ENCODE measurements around the gene SLIT3.

DNA sequence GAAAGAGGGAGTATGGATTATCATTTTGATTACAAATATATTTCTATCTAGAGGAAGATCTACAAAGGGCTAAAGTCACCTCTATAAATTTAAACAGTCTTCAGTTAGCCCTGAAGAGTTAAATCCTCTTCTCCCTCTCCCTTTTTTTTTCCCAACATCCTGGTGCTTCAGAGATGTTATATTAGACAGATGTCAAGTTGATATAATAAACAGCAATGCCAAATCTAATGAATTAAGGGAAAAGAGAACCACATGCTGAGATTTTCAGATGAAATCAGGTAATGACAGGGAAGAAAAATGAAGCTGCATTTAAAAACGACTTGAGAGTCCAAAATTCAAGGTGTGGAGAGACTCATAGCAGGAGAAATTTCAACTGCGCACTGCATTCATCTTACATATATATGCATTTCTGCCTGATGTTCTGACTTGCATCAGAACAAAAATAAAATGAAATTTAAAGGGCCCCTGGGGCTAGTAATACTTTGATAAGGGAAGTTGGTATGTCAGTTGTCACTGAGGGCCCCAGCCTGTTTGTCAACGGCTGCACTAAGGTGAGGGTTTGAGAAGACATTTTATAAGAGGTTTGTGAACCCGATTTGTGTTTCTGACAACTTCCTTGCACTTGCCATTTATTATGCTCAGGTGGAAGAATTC, 382.9 kb downstream of the SLIT3 start:
- TF ChIP-seq ZNF214 (tag by site-specific recombination; IDR thresholded peaks at IDR 0.05; ENCODE audit: borderline replicate concordance) (no peak), ZNF529 (tag by site-specific recombination; IDR thresholded peaks at IDR 0.05; ENCODE audit: insufficient replicate concordance) (no peak), SCRT1 (tag by site-specific recombination; IDR thresholded peaks at IDR 0.05; ENCODE audit: borderline replicate concordance) (no peak), ZNF211 (tag by site-specific recombination; IDR thresholded peaks at IDR 0.05; ENCODE audit: low read depth) (no peak), ZNF239 (tag by site-specific recombination; IDR thresholded peaks at IDR 0.05) (no peak), ZNF48 (tag by site-specific recombination; IDR thresholded peaks at IDR 0.05) (no peak), ZBTB7A (tag by site-specific recombination; IDR thresholded peaks at IDR 0.05; ENCODE audit: low read depth) (no peak), SP2 (tag by site-specific recombination; IDR thresholded peaks at IDR 0.05) (no peak)
- TF ChIP-seq, protein P1, sequence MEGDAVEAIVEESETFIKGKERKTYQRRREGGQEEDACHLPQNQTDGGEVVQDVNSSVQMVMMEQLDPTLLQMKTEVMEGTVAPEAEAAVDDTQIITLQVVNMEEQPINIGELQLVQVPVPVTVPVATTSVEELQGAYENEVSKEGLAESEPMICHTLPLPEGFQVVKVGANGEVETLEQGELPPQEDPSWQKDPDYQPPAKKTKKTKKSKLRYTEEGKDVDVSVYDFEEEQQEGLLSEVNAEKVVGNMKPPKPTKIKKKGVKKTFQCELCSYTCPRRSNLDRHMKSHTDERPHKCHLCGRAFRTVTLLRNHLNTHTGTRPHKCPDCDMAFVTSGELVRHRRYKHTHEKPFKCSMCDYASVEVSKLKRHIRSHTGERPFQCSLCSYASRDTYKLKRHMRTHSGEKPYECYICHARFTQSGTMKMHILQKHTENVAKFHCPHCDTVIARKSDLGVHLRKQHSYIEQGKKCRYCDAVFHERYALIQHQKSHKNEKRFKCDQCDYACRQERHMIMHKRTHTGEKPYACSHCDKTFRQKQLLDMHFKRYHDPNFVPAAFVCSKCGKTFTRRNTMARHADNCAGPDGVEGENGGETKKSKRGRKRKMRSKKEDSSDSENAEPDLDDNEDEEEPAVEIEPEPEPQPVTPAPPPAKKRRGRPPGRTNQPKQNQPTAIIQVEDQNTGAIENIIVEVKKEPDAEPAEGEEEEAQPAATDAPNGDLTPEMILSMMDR (tag by site-specific recombination; IDR thresholded peaks at IDR 0.05): no peak
- TF ChIP-seq, protein P2, sequence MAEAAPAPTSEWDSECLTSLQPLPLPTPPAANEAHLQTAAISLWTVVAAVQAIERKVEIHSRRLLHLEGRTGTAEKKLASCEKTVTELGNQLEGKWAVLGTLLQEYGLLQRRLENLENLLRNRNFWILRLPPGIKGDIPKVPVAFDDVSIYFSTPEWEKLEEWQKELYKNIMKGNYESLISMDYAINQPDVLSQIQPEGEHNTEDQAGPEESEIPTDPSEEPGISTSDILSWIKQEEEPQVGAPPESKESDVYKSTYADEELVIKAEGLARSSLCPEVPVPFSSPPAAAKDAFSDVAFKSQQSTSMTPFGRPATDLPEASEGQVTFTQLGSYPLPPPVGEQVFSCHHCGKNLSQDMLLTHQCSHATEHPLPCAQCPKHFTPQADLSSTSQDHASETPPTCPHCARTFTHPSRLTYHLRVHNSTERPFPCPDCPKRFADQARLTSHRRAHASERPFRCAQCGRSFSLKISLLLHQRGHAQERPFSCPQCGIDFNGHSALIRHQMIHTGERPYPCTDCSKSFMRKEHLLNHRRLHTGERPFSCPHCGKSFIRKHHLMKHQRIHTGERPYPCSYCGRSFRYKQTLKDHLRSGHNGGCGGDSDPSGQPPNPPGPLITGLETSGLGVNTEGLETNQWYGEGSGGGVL (tag by site-specific recombination; IDR thresholded peaks at IDR 0.05): no peak
- TF ChIP-seq, protein P3, sequence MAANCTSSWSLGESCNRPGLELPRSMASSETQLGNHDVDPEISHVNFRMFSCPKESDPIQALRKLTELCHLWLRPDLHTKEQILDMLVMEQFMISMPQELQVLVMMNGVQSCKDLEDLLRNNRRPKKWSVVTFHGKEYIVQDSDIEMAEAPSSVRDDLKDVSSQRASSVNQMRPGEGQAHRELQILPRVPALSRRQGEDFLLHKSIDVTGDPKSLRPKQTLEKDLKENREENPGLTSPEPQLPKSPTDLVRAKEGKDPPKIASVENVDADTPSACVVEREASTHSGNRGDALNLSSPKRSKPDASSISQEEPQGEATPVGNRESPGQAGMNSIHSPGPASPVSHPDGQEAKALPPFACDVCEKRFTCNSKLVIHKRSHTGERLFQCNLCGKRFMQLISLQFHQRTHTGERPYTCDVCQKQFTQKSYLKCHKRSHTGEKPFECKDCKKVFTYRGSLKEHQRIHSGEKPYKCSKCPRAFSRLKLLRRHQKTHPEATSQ (tag by site-specific recombination; IDR thresholded peaks at IDR 0.05): no peak
